Loucy (cell line): ENCODE data around the gene KRT32.

Source experiments
- EZH2phosphoT487 ChIP-seq: fragments of 200-600 bp; IDR thresholded peaks from 2 replicates; pipeline ENCODE4 v1.6.1; 2018; ENCODE audit warnings: antibody characterized with exemption, mild to moderate bottlenecking, moderate library complexity, borderline replicate concordance
- TF ChIP-seq, protein P1 (sequence below): fragments of 200-600 bp; sonication (generic); conservative IDR thresholded peaks from 2 replicates; pipeline ENCODE4 v1.5.1; 2014; ENCODE audit warnings: mild to moderate bottlenecking, antibody characterized with exemption, low read length

DNA sequence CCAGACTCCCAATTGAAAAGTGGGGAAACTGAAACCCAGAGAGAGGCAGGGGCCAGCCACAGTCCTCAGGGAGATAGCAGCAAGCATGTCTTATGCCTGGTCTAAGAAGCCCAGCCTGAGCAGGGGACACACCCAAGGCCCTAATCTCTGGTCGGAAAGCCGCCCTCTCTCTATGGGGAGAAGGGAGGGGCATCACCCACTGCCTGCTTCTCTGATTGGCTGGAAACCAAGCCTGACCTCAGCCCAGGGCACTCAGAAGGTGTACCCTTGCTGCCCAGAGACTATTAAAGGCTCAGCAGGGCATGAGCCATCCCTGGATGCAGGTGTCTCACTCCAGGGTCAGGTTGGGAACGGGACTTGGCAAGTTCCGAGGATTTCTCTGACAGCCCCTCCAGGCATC lies 43.9 kb upstream of the KRT32 start:
- TF ChIP-seq, protein P1, sequence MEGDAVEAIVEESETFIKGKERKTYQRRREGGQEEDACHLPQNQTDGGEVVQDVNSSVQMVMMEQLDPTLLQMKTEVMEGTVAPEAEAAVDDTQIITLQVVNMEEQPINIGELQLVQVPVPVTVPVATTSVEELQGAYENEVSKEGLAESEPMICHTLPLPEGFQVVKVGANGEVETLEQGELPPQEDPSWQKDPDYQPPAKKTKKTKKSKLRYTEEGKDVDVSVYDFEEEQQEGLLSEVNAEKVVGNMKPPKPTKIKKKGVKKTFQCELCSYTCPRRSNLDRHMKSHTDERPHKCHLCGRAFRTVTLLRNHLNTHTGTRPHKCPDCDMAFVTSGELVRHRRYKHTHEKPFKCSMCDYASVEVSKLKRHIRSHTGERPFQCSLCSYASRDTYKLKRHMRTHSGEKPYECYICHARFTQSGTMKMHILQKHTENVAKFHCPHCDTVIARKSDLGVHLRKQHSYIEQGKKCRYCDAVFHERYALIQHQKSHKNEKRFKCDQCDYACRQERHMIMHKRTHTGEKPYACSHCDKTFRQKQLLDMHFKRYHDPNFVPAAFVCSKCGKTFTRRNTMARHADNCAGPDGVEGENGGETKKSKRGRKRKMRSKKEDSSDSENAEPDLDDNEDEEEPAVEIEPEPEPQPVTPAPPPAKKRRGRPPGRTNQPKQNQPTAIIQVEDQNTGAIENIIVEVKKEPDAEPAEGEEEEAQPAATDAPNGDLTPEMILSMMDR = no peak
- TF ChIP-seq EZH2phosphoT487 = no peak
